GM21825 (cell line): ENCODE data around the gene PPP2R2B.

Experiments
- ATAC-seq: cut with Tn5 transposase; IDR thresholded peaks from one replicate; pipeline ENCODE4 v1.9.1; 2021; ENCODE audit warnings: mild to moderate bottlenecking, moderate library complexity; ENCODE audit not compliant: unreplicated experiment

The PPP2R2B gene

DNA sequence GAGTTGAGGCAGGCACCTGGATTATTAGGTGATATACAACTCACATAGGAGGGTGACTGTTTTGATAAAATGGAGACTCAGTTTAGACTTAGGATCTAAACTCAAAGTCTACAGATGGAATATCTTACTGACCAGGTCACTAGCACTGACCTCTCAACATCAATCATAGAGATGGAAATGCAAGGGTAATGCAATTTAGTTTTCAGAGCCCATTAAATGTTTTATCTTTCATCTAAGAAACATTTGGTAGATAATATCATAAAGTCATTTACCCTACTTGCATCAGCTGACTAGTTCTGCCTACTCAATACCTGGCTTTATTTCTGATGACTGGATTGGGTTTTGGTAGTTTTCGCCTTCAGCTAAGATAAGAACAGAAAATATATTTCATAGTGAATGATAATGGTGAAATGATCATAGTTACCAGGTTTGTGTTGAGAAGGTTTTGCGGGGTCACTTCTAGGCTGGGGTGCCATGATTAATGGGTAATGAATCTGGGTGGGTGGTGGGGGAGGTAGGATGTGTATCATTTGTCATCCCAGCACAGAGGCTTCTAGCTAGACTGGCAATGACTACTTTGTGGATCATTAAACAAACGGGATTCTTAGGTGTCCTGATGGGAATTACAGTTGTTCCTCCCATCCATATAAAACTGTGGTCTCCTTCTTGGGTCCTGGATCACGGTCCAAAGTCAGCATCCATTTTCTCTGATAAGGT is 173.4 kb downstream of the PPP2R2B start:
- no peak for ATAC-seq

DNA sequence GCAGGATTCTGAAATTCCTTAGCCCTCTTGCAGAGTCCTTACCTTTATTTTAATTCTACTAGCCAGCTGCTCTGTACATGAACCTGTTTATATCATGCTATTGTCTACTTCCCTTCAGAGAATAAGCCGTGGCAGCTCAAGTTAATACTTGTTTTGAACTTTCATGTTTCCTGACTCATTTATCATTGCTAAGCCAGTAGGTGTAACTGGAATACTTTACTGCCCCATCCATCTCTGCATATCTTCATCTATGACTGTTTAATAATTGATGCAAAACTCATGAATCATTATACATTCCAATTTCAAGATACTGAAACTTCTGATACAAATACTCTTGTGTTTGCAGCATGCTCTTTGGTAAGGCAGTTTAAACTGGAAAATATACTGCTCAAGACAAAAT is 174.7 kb downstream of the PPP2R2B start:
- ATAC-seq = no peak

DNA sequence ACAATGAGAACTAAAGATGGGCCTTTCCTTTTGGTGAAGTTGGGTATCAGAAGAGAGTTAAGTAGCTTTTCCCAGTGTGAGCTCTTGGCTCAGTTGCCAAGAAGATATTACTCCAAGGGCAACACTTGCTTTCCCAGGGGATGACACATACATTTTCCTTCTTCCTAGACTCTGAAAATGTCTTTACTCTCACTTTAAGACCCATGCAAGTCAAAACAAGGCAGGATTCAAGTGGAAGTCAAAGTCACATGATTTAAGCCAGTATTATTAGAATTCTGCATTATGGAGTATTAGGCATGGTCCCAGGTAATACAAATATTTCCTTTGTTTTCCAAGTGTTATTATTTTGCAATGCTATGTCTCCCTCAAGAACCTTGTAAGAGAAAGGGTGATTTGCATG is 175.1 kb downstream of the PPP2R2B start:
- ATAC-seq = no peak

DNA sequence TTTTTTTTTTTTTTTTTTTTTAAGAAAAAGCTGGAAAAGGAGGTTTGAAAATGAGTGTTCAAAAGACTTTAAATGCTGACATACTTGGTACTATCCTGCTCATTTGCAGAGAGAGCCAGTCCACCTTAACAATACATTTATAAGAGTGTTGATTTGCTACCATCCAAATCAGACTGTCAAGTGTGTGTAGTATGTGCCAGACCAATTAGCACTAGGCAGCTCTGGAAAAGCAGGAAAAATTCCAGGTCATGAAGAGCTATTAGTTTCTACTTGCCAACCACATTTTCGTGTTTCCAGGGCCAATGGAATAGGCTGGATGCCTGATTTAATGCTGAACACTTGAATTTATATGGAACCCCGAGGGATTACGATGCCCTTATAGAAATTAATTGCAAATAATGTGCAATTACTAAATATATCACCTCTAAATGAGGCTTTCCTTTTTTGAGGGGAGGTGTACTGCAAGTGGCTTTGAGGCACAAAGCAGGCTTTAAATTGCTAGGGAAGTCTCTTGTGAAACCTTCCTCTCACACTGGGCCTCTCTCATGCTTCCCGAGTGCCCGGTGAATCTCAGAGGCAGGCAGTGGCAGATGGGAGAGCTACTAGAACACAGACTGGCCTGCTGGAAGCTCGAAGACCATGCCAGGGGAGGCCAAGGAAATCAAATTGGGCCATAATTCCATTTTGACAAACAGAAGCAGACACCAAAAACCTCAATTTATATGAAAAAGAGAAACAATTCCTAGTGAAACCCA is 178.7 kb downstream of the PPP2R2B start:
- no peak for ATAC-seq

DNA sequence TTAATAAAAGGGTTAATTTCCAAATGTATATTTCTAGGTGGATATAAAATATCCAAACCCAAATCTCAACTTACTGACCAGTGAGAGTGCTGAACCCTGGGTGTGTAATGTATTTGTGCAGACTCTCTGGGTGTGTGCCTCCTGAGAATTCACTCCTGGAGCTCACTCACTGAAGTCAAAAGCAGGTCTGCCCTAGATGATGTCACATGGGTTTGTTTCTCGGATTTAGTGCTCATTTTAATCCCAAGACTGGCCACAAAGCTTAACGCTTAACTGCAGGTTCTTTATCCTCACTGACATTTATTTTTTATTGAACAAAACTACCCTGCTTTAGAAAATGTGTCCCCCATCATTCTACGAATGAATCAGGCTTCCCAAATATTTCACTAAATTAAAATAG is 179.4 kb downstream of the PPP2R2B start:
- ATAC-seq = no peak

DNA sequence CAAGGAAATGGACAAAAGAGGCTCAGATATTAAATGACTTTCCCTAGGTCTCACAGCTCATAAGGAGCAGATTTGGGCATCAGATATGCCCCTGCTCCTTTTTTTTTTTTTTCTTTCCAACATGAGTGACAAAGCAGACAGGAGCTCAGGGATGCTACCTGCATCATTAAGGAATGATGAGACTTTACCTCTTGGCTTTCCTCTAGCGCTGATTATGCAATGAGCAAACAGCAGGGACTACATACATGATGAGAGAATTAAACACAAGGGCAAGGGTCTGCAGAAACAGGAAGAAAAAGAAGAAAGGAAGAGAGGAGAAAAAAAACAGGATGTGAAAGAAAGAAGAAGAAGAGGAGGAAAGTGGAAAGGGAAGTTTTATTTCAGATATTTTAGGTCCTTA is 179.9 kb downstream of the PPP2R2B start:
- no peak for ATAC-seq

DNA sequence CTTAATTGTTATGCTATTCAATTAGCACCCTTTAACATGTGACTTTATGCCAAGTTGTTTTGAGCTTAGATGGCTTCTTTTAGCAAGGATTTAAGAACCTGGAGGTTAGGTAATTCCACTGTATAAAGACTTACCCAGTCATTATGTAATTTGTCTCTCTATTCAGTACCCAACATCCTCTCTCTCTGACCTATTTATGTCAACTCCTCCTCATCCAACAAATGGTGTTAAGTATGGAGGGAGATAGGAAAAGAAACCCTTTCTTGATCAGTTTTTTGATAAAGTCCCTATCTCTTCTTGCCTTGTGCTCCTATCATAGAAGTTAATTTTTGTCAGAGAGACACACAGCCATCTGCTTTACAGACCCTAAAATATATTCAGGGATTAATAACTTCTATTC is 181.3 kb downstream of the PPP2R2B start:
- no peak for ATAC-seq

DNA sequence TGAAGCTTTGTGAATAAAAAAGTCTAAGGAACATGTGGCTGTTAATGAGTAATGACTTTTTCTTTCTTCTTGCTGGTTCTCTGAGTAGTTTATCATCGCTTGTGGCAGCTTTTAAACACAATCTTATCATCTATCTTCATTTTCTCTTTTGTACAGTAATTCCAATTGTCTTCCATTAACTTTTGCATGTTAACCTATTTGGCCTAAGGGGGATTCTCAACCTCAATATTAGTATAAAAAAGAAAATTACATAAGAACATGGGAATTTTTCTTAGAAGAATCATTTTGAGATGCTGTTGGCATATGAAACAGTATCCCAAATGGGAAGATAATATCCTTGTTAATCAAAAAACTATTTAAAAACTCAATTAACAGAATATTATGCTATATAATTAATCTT is 182.9 kb downstream of the PPP2R2B start:
- ATAC-seq = no peak

DNA sequence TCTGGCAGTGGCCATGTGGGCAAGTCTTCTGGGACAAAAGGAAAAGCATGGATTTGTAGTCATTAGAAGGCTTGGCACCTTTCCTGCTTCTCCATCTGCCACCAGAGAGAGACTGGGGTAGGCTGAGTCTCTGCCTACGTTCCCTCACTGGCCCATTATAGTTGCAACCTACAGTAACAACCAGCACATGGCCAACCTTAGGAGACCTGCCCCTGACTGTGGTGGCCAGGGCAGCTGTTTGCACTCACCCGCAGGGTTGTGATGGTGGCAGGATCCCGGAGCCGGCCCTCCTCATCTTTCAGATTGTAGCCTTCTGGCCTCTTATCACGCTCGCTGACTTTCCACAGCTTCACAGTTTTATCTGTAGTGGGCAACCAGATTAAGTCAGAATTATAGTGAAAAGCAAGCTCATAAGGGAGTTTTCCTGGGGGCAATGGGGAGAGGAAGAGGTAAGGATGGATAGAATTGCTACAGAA is 187.6 kb downstream of the PPP2R2B start:
- no peak for ATAC-seq

DNA sequence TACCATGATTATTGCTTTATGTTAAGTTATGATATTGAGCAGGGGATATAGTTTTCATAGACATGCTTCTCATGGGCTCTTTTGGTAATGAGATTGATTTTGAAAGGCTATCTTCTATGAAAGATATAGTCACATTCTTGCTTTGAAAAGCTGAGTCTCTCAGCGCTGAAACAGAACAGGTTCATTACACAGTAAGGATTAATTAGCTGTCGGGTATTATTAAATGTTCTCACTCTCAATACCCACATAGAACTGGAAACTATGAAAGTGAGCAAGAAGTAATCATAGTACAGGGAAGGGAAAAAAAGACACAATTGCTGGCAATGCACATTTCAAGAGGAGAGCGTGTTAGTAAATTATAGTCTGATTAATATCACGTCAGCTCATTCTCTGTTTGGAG is 190.9 kb downstream of the PPP2R2B start:
- ATAC-seq = no peak

DNA sequence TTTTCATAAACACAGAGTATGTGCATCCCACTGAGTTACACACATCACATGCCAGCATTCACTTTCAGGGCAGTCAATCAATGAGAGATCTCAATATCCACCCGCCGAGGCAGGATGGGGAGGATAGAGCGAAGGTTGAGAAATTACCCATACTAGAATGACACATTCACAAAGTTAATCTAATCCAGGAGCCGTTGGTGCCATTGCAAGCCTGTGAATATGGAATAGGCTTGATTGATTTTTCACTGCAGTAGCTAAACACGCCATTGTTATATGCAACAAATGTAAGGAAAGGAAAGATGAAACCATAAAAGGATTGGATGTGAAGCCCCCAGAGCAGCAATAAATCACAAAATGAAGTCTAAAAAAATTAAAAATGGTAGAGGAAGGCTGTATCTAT is 194.7 kb downstream of the PPP2R2B start:
- ATAC-seq = no peak

DNA sequence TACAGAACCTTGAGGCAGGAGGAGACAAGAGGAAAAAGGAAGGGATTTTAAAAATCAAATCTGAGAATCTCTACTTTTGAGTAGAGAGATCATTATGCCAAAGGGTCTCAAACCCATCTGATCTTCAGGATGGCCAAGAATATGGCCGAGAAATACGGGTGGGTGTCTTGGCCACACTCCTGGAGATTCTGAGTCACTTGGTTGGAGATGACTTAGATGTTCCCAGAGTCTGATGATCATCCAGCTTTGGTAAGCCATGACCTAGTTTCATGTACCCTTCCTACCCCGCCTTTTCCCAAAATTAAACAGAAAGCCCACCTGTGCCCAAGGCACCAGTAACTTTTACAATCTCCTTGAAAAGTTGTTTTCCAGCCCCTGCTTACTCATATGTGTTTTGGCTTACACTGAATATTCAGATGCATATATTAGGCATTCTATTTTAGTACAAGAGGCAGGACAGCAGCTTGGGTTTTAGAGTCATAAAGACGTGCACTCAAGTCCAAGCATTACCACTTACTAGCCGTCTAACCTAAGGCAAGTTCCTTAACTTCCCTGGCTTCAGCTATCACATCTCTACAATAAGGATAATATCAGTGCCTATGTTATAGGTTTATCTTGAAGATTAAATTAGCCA is 195.5 kb downstream of the PPP2R2B start:
- no peak for ATAC-seq

DNA sequence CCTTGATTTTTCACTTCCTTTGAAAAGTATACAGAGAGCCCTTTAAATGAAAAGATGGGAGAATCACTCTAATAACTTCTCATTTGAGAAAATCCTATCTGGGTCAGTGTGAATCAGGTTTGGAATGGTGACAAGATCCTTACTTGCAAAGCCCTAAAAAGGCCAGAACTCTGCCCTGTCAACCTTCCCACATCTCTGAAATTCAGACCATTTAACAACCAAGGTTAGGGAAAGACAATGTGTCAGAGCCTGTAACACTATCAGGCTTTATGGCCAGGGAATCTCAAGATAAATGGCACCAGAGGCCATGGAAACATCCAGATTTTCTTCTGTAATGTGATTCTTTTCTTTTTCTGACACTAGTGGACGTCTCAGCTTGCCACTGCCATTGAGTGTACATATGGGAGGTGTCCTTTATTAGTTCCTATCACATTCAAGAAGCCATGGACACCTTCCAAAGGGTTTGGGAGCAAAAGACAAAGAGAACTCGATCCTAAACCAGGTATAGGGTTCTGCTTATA is 196.9 kb downstream of the PPP2R2B start:
- no peak for ATAC-seq

DNA sequence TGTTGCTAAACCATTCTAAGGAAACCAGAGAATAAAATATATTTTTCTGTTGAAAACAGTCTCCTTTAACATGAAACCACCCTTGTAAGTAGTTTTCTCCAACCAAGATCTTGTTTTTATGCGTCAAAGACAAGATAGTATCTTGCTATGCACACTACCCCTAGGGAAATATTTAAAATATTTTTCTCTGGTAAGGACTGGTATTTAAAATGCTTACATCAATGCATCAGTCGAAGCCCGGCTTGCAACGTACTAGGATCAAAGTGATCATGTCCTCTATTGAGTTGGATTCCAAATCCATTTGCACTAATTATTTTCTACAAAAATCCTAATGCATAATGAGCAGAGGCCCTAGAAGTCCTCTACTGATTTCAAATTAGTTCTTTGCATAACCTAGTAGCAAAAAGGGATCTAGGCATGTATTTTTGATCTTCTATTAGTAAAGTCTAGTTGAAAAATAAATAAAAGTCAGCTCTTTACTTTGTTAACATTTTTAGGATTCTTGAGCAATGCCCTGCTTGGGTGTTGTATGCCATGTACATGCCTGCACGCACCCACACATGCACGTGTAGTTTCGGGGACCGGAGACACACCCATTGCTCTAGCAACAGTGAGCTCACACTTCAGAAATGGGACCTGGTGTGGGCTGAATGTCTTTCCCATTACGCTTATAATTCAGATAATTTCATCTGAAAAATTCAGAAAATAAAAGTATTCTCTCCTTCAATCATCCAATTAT is 197.5 kb downstream of the PPP2R2B start:
- no peak for ATAC-seq

DNA sequence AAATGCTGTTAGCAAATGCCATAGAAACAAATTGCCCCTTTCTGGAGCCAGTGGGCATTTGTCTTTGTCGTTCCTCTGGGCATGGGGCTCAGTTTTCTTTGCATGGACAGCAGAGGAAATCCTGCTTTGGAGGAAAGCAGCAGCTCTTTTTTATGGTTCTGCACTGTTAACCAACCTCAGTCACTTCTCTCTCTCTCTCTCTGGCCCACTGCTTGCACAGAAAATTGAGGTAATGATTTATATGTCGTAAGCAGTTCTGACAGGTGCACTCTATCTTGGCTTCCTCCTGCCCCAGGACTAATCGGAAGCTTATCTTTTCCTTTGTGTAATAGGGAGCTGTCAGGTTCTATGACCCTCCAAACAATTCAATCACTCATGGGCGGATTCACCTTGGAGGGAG is 202.9 kb downstream of the PPP2R2B start:
- ATAC-seq = peak; percentile 91

DNA sequence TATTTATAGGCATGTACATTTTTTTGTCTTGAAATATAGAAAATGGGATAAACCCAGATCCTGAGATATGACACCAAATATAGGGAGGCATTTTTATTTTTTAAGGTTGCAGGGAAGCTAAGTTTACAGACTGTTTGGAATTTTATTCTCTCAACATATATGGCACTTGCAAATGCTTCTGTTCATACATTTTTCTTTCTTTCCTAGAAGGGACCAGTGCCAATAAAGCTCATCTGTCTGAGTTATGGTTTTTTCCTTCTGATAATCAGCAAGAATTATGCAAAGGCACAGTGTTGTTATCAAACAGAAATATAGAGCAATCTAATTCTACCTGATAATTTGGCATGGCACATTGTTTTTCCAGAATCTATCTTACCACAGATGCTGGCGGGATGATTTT is 205.7 kb downstream of the PPP2R2B start:
- no peak for ATAC-seq

DNA sequence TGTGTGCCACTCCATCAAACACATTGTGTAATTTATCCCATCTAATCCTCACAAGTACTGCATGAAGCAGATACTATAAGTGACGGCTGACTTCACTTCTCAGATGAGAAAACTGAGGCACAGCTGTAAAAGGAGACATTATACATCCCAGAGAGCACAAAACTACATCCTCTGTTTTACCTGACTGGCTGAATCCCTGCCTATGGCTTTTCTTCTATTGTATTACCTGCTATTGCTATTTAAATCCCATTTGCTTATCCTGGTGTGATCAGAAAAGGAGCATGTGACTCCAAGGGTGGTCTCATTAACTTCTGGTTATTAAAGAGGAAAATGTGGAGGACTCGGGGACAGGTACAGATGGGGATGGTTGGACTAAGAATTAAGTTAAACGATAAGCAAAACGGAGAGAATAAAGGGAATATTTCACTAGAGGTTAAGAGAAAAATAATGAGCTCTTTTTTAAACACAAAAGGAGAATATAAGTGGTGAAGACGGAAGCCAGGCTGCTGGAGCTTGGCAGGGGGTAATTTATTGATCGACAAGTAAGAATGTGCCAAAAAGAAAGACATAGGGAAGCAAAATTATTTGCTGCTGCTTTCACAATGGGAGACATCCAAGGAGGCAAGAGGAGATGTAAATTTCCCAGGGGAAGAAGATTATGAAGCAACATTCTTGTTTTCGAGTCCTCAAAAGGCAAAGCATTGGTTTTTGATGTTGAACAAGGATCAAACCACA is 206.8 kb downstream of the PPP2R2B start:
- ATAC-seq = no peak

DNA sequence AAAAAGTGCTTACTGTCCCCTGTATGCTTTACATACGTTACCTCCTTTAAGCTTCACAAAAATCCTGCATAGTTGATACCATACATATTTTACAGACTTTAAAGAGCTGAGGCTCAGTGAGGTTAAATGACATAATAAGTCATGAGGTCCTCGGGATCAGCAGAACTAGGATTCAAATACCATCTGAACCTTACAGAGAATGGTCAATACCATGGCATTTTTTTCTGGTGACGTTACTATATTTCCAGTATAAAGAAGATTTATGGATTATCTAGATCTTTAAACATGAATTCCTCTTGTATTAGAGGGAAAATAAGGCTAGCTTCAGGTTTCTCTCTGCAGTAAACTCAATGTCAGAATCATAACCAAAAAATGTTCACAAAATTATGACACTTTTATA is 208.9 kb downstream of the PPP2R2B start:
- ATAC-seq = no peak

DNA sequence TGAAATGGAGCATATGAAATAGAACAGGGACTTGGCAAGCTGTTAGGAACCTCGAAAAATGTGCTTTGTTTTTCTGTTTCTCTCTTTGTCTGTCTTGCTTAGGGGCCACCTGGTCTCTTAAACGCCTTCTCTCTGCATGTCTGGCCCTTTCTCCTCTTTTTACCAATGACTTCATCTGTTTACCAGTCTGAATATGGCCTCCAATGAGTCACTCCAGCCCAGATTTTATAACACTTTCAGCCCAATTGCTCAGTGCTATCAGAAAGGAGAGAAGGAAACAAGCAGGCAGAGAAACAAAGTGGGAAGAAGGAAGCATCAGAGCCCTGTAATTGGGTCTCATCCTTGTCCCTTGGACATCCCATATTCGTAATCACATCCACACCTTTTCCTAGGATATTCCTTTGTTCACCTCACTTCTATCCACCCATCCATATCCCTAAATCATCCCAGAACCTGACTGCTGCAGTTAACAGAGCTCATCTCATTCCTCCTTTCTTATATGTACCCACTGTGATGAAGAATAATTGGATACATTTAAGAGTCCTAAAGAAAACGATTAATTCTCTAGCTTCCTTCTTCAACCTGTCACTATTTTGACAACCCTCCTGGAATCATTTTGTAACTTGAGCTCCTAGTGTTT is 210.8 kb downstream of the PPP2R2B start:
- no peak for ATAC-seq

DNA sequence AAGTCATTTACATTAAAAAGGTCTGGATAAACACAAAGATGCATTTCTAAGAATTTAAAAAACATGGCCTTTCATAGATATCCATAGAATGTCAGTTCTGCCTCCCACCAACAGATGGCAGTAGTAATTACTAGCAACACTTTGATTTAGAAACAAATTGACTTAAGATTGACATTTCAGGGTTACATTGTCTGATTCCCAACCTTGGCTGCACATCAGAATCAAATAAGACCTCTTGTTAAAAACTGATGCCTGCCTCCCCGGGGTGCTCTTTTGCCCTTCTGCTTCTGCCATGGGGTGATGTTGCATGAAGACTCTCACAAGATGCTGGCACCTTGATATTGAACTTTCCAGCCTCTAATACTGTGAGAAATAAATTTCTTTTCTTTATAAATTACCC is 216.3 kb downstream of the PPP2R2B start:
- no peak for ATAC-seq
